HCT116 (cell line): ENCODE measurements around the gene MYL3.

Experiments
- EZH2 ChIP-seq: fragments of 200-600 bp; sonication (generic); IDR thresholded peaks from 2 replicates; pipeline ENCODE4 v1.6.1; 2017; ENCODE audit warnings: antibody characterized with exemption, mixed run types
- EZH2phosphoT487 ChIP-seq: fragments of 200-600 bp; IDR thresholded peaks from 2 replicates; pipeline ENCODE4 v1.6.1; 2018; ENCODE audit warnings: antibody characterized with exemption, borderline replicate concordance
- RAD21 ChIP-seq: IDR thresholded peaks from 2 replicates; pipeline ENCODE4 v1.6.1; 2012; ENCODE audit warnings: low read depth, mild to moderate bottlenecking
- REST ChIP-seq: IDR thresholded peaks from 2 replicates; pipeline ENCODE4 v1.6.1; 2012; ENCODE audit warnings: low read depth
- SIN3A ChIP-seq: IDR thresholded peaks from 2 replicates; pipeline ENCODE4 v1.6.1; 2012; ENCODE audit warnings: low read depth
- TCF7L2 ChIP-seq: IDR thresholded peaks from 2 replicates; pipeline ENCODE4 v1.7.0; 2011; ENCODE audit warnings: borderline replicate concordance, inconsistent platforms; ENCODE audit not compliant: insufficient read depth, insufficient read length; ENCODE audit errors: extremely low read depth
- TF ChIP-seq, protein P1 (sequence below): IDR thresholded peaks from 2 replicates; pipeline ENCODE4 v1.6.1; 2012
- TF ChIP-seq, protein P2 (sequence below), 3 experiments: fragments of 200-600 bp in 1 of 3; sonication (generic) in 1 of 3; IDR thresholded peaks in 2 of 3; conservative IDR thresholded peaks in 1 of 3; 2 replicates each; pipeline ENCODE4 v1.5.1; 2012 to 2017; ENCODE audit warnings: low read depth in 2 of 3, low read length in 2 of 3, antibody characterized with exemption in 1 of 3, borderline replicate concordance in 1 of 3, control low read depth in 1 of 3, mild to moderate bottlenecking in 1 of 3, mixed read lengths in 1 of 3, mixed run types in 1 of 3, moderate library complexity in 1 of 3; ENCODE audit not compliant: insufficient read depth in 1 of 3

GRCh38 chr3:46845860-46846623 lies 17.2 kb downstream of the MYL3 start:
- no peak for TF ChIP-seq RAD21
- TF ChIP-seq TCF7L2: no peak
- TF ChIP-seq, protein P1, sequence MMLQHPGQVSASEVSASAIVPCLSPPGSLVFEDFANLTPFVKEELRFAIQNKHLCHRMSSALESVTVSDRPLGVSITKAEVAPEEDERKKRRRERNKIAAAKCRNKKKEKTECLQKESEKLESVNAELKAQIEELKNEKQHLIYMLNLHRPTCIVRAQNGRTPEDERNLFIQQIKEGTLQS: no peak
- TF ChIP-seq, protein P2, sequence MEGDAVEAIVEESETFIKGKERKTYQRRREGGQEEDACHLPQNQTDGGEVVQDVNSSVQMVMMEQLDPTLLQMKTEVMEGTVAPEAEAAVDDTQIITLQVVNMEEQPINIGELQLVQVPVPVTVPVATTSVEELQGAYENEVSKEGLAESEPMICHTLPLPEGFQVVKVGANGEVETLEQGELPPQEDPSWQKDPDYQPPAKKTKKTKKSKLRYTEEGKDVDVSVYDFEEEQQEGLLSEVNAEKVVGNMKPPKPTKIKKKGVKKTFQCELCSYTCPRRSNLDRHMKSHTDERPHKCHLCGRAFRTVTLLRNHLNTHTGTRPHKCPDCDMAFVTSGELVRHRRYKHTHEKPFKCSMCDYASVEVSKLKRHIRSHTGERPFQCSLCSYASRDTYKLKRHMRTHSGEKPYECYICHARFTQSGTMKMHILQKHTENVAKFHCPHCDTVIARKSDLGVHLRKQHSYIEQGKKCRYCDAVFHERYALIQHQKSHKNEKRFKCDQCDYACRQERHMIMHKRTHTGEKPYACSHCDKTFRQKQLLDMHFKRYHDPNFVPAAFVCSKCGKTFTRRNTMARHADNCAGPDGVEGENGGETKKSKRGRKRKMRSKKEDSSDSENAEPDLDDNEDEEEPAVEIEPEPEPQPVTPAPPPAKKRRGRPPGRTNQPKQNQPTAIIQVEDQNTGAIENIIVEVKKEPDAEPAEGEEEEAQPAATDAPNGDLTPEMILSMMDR (IDR thresholded peaks at IDR 0.05 in 2 of 3, conservative IDR thresholded peaks at IDR 0.05 in 1 of 3; ENCODE audit: borderline replicate concordance in 1 of 3, insufficient read depth in 1 of 3, low read depth in 2 of 3, low read length in 2 of 3): no peak
- no peak for TF ChIP-seq EZH2phosphoT487
- no peak for TF ChIP-seq SIN3A
- no peak for TF ChIP-seq REST
- TF ChIP-seq EZH2: no peak
